Measurements from ENCODE around the gene ZBTB7C. TPM values are rescaled to one million over a fixed set of nuclear protein-coding genes. Genes with fewer than 3 reads are reported as not detected.

Gene ZBTB7C
- total RNA-seq, 1 donor from 2014 or later, result 0.67 TPM

DNA sequence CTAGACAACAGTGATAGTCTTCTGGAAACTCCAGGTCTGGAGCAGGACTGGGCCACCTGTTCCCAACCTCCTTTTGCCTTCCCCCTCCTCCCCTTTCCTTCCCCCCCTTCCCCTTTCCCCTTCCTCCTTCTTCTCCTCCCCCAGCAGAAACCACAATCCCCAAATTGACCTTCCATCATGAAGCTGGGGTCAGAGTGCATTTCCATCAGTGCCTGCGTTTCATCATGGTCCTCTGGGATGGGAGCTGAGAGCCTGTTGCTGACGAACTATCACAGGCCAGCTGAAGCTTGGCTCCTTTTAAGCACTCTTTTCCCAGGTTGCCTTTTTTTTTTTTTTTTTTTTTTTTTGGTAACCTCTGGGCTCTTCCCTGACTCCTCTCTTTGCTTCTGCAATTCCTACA is 426.1 kb downstream of the ZBTB7C start:
- no peak for DNase-seq (ENCODE audit: low spot score)
- Mint-ChIP-seq H3K27me3 (ENCODE audit: unreplicated experiment) (peaks cover 2% of the 10 kb centered on the region), H3K36me3 (ENCODE audit: low read depth, unreplicated experiment) (no peaks in the 10 kb centered on the region), H3K4me3 (ENCODE audit: unreplicated experiment) (no peak overlapping the region), H3K4me1 (ENCODE audit: unreplicated experiment) (peaks cover 15% of the 10 kb centered on the region), H3K27ac (ENCODE audit: unreplicated experiment) (no peak overlapping the region), H3K9me3 (ENCODE audit: unreplicated experiment) (no peaks in the 10 kb centered on the region)
- TF ChIP-seq, protein P1, sequence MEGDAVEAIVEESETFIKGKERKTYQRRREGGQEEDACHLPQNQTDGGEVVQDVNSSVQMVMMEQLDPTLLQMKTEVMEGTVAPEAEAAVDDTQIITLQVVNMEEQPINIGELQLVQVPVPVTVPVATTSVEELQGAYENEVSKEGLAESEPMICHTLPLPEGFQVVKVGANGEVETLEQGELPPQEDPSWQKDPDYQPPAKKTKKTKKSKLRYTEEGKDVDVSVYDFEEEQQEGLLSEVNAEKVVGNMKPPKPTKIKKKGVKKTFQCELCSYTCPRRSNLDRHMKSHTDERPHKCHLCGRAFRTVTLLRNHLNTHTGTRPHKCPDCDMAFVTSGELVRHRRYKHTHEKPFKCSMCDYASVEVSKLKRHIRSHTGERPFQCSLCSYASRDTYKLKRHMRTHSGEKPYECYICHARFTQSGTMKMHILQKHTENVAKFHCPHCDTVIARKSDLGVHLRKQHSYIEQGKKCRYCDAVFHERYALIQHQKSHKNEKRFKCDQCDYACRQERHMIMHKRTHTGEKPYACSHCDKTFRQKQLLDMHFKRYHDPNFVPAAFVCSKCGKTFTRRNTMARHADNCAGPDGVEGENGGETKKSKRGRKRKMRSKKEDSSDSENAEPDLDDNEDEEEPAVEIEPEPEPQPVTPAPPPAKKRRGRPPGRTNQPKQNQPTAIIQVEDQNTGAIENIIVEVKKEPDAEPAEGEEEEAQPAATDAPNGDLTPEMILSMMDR (IDR thresholded peaks at IDR 0.05; ENCODE audit: unreplicated experiment), result no peak

DNA sequence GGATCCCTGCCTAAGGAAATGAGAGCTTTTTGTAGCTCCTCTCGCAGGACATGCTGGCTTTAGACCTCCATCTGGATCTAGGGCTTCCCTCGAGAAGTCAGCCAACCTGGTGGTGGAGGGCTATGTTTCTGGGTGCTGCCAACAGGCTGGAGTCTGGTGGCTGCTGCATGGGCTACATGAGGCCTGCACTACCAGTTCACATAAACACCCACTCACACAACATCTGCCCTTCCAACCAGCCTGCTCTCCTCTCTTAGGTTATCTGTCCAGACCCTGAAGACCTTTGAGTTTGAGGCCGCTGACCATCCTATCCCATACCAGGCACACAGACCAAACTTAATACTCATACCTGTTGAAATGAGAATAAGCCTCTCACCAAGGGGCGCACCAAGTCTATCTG is 427.4 kb downstream of the ZBTB7C start:
- TF ChIP-seq, protein P1 (IDR thresholded peaks at IDR 0.05; ENCODE audit: unreplicated experiment), result no peak
- Mint-ChIP-seq H3K27ac (ENCODE audit: unreplicated experiment) (no peak overlapping the region), H3K36me3 (ENCODE audit: low read depth, unreplicated experiment) (no peaks in the 10 kb centered on the region), H3K27me3 (ENCODE audit: unreplicated experiment) (no peaks in the 10 kb centered on the region), H3K4me3 (ENCODE audit: unreplicated experiment) (no peak overlapping the region), H3K9me3 (ENCODE audit: unreplicated experiment) (no peaks in the 10 kb centered on the region), H3K4me1 (ENCODE audit: unreplicated experiment) (peaks cover 15% of the 10 kb centered on the region)
- no peak for DNase-seq (ENCODE audit: low spot score)

DNA sequence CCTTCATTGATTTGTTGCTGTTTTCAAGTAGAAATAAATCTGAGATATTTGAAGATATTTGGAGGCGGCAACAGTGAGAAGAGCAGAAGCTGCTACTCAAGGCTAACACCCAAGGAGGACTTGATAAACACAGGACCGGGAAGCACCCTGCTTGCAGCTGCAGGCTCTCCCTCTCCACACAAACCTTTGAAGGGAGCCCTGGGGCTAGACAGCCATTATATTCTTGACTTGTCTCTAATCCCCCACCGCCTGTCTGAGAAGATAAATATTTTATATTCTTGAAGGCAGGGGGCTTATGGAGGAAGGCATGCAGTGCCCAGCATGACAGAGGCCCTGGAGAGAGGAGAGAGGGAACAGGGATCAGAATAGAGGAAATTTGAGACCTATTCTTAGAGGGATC is 427.9 kb downstream of the ZBTB7C start:
- H3K4me1 Mint-ChIP-seq (ENCODE audit: unreplicated experiment), result peaks cover 15% of the 10 kb centered on the region
- no peaks in the 10 kb centered on the region for H3K36me3 Mint-ChIP-seq (ENCODE audit: low read depth, unreplicated experiment)
- no peak overlapping the region for H3K27ac Mint-ChIP-seq (ENCODE audit: unreplicated experiment)
- TF ChIP-seq, protein P1 (IDR thresholded peaks at IDR 0.05; ENCODE audit: unreplicated experiment), result no peak
- no peak for DNase-seq (ENCODE audit: low spot score)
- no peaks in the 10 kb centered on the region for H3K27me3 Mint-ChIP-seq (ENCODE audit: unreplicated experiment)
- H3K9me3 Mint-ChIP-seq (ENCODE audit: unreplicated experiment), result no peaks in the 10 kb centered on the region
- H3K4me3 Mint-ChIP-seq (ENCODE audit: unreplicated experiment), result no peak overlapping the region

DNA sequence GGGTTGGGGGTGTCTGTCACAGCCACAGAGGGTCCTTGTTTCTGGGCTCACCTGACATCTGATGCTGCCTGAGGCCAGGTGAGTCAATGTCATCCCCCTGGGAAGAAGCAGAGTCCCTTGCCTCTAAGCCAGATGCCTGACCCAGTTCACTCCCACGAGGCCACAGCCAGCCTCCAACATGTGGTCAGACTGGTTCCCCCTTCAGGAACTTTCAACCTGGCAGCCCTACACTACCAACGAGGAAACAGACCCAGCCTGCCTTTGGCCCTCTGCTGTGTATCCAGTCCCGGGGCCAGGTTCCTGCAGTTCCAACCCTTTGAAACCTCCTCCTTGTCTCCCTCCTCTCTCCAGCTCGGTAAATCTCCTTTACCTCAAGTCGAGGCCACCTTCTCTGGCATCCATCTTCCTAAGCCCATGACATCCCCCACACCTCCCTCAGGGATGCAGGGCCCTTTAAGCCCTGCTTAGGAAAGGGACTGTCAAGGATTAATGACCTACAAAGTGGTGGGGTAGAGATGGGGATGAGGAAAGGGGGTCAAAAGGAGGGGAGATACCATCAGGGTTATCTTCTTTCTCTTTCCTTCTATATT is 429.5 kb downstream of the ZBTB7C start:
- Mint-ChIP-seq H3K36me3 (ENCODE audit: low read depth, unreplicated experiment) (no peaks in the 10 kb centered on the region), H3K4me1 (ENCODE audit: unreplicated experiment) (peaks cover 20% of the 10 kb centered on the region), H3K27ac (ENCODE audit: unreplicated experiment) (no peak overlapping the region), H3K9me3 (ENCODE audit: unreplicated experiment) (no peaks in the 10 kb centered on the region), H3K27me3 (ENCODE audit: unreplicated experiment) (no peaks in the 10 kb centered on the region), H3K4me3 (ENCODE audit: unreplicated experiment) (no peak overlapping the region)
- DNase-seq (ENCODE audit: low spot score), result no peak
- TF ChIP-seq, protein P1 (IDR thresholded peaks at IDR 0.05; ENCODE audit: unreplicated experiment), result no peak

DNA sequence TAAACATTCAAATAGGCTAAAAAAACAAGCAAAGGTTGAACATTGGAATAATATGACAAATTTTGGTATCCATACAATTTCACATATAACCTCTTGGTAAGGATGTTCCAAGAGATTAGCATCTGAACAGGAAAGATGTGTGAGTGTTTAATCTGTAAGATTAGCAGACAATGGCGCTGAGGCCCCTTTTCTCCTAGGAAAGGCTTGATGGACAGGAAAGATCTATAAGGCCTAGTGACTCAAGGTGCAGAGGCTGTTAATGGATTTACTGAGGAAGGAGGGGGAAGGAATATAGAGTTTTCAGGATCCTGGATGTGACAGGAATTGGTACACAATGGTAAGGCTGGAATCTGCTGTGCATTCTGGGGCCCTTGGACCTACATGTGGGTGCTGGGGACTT is 430.6 kb downstream of the ZBTB7C start:
- Mint-ChIP-seq H3K4me3 (ENCODE audit: unreplicated experiment) (no peak overlapping the region), H3K4me1 (ENCODE audit: unreplicated experiment) (peaks cover 20% of the 10 kb centered on the region), H3K27ac (ENCODE audit: unreplicated experiment) (no peak overlapping the region), H3K9me3 (ENCODE audit: unreplicated experiment) (no peaks in the 10 kb centered on the region), H3K27me3 (ENCODE audit: unreplicated experiment) (no peaks in the 10 kb centered on the region), H3K36me3 (ENCODE audit: low read depth, unreplicated experiment) (no peaks in the 10 kb centered on the region)
- TF ChIP-seq, protein P1 (IDR thresholded peaks at IDR 0.05; ENCODE audit: unreplicated experiment), result no peak
- DNase-seq (ENCODE audit: low spot score), result no peak

Measured in endothelial cell (in vitro differentiated cells).